HCT116 (cell line): ENCODE results near the gene MAP1S.

ENCODE experiments used
- CEBPB ChIP-seq: IDR thresholded peaks from 2 replicates; pipeline ENCODE4 v1.6.1; 2012; ENCODE audit warnings: low read depth
- EGR1 ChIP-seq: IDR thresholded peaks from 2 replicates; pipeline ENCODE4 v1.6.1; 2012; ENCODE audit warnings: low read depth
- EZH2 ChIP-seq: fragments of 200-600 bp; sonication (generic); IDR thresholded peaks from 2 replicates; pipeline ENCODE4 v1.6.1; 2017; ENCODE audit warnings: antibody characterized with exemption, mixed run types
- EZH2phosphoT487 ChIP-seq: fragments of 200-600 bp; IDR thresholded peaks from 2 replicates; pipeline ENCODE4 v1.6.1; 2018; ENCODE audit warnings: antibody characterized with exemption, borderline replicate concordance
- JUND ChIP-seq: IDR thresholded peaks from 2 replicates; pipeline ENCODE4 v1.6.1; 2012
- POLR2A ChIP-seq: IDR thresholded peaks from 2 replicates; pipeline ENCODE4 v1.7.0; 2011; ENCODE audit warnings: borderline replicate concordance; ENCODE audit not compliant: insufficient read depth, insufficient read length; ENCODE audit errors: extremely low read depth
- POLR2AphosphoS5 ChIP-seq: IDR thresholded peaks from 2 replicates; pipeline ENCODE4 v1.6.1; 2011; ENCODE audit warnings: mild to moderate bottlenecking, low read depth, low read length, moderate library complexity
- TCF7L2 ChIP-seq: IDR thresholded peaks from 2 replicates; pipeline ENCODE4 v1.7.0; 2011; ENCODE audit warnings: borderline replicate concordance, inconsistent platforms; ENCODE audit not compliant: insufficient read depth, insufficient read length; ENCODE audit errors: extremely low read depth
- YY1 ChIP-seq: IDR thresholded peaks from 2 replicates; pipeline ENCODE4 v1.6.1; 2011; ENCODE audit warnings: low read length, low read depth, moderate library complexity, mild to moderate bottlenecking; ENCODE audit not compliant: insufficient replicate concordance; ENCODE audit errors: extremely low read depth
- ZFX ChIP-seq: fragments of 450-650 bp; IDR thresholded peaks from 2 replicates; pipeline ENCODE4 v1.6.1; 2017
- TF ChIP-seq, protein P1 (sequence below): IDR thresholded peaks from 2 replicates; pipeline ENCODE4 v1.6.1; 2012; ENCODE audit warnings: low read depth
- TF ChIP-seq, protein P2 (sequence below), 3 experiments: fragments of 200-600 bp in 1 of 3; sonication (generic) in 1 of 3; IDR thresholded peaks in 2 of 3; conservative IDR thresholded peaks in 1 of 3; 2 replicates each; pipeline ENCODE4 v1.5.1; 2012 to 2017; ENCODE audit warnings: low read depth in 2 of 3, low read length in 2 of 3, antibody characterized with exemption in 1 of 3, borderline replicate concordance in 1 of 3, control low read depth in 1 of 3, mild to moderate bottlenecking in 1 of 3, mixed read lengths in 1 of 3, mixed run types in 1 of 3, moderate library complexity in 1 of 3; ENCODE audit not compliant: insufficient read depth in 1 of 3
- TF ChIP-seq, protein P3 (sequence below): IDR thresholded peaks from 2 replicates; pipeline ENCODE4 v1.6.1; 2011; ENCODE audit warnings: mild to moderate bottlenecking, low read length, moderate library complexity; ENCODE audit not compliant: insufficient replicate concordance; ENCODE audit errors: extremely low read depth
- TF ChIP-seq, protein P4 (sequence below): IDR thresholded peaks from 2 replicates; pipeline ENCODE4 v1.6.1; 2012

DNA sequence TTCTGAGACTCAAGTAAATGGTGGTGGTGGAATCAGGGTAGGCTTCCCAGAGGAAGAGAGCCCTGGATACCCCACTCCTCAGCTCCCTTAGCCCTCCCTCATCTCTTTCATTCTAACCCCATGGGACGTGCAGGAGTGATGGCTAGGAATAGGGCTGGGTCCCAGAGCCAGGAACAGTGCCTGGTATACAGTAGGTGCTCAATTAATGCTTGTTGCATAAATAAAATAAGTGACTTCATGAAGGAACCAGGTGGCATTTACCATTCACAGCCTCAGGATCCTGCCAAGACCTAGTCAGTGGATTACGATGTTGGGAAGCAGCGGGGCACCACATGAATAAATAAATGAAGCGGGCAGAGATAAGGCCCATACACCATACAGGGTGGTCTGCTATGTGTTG lies 35.0 kb upstream of the MAP1S start:
- TF ChIP-seq, protein P1, sequence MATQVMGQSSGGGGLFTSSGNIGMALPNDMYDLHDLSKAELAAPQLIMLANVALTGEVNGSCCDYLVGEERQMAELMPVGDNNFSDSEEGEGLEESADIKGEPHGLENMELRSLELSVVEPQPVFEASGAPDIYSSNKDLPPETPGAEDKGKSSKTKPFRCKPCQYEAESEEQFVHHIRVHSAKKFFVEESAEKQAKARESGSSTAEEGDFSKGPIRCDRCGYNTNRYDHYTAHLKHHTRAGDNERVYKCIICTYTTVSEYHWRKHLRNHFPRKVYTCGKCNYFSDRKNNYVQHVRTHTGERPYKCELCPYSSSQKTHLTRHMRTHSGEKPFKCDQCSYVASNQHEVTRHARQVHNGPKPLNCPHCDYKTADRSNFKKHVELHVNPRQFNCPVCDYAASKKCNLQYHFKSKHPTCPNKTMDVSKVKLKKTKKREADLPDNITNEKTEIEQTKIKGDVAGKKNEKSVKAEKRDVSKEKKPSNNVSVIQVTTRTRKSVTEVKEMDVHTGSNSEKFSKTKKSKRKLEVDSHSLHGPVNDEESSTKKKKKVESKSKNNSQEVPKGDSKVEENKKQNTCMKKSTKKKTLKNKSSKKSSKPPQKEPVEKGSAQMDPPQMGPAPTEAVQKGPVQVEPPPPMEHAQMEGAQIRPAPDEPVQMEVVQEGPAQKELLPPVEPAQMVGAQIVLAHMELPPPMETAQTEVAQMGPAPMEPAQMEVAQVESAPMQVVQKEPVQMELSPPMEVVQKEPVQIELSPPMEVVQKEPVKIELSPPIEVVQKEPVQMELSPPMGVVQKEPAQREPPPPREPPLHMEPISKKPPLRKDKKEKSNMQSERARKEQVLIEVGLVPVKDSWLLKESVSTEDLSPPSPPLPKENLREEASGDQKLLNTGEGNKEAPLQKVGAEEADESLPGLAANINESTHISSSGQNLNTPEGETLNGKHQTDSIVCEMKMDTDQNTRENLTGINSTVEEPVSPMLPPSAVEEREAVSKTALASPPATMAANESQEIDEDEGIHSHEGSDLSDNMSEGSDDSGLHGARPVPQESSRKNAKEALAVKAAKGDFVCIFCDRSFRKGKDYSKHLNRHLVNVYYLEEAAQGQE: no peak
- TF ChIP-seq, protein P2, sequence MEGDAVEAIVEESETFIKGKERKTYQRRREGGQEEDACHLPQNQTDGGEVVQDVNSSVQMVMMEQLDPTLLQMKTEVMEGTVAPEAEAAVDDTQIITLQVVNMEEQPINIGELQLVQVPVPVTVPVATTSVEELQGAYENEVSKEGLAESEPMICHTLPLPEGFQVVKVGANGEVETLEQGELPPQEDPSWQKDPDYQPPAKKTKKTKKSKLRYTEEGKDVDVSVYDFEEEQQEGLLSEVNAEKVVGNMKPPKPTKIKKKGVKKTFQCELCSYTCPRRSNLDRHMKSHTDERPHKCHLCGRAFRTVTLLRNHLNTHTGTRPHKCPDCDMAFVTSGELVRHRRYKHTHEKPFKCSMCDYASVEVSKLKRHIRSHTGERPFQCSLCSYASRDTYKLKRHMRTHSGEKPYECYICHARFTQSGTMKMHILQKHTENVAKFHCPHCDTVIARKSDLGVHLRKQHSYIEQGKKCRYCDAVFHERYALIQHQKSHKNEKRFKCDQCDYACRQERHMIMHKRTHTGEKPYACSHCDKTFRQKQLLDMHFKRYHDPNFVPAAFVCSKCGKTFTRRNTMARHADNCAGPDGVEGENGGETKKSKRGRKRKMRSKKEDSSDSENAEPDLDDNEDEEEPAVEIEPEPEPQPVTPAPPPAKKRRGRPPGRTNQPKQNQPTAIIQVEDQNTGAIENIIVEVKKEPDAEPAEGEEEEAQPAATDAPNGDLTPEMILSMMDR (IDR thresholded peaks at IDR 0.05 in 2 of 3, conservative IDR thresholded peaks at IDR 0.05 in 1 of 3; ENCODE audit: borderline replicate concordance in 1 of 3, insufficient read depth in 1 of 3, low read depth in 2 of 3, low read length in 2 of 3): no peak
- TF ChIP-seq POLR2AphosphoS5 (no peak), ZFX (no peak), POLR2A (no peak), EZH2 (no peak), YY1 (no peak), EZH2phosphoT487 (no peak), EGR1 (no peak), CEBPB (no peak), JUND (no peak), TCF7L2 (no peak)
- TF ChIP-seq, protein P3, sequence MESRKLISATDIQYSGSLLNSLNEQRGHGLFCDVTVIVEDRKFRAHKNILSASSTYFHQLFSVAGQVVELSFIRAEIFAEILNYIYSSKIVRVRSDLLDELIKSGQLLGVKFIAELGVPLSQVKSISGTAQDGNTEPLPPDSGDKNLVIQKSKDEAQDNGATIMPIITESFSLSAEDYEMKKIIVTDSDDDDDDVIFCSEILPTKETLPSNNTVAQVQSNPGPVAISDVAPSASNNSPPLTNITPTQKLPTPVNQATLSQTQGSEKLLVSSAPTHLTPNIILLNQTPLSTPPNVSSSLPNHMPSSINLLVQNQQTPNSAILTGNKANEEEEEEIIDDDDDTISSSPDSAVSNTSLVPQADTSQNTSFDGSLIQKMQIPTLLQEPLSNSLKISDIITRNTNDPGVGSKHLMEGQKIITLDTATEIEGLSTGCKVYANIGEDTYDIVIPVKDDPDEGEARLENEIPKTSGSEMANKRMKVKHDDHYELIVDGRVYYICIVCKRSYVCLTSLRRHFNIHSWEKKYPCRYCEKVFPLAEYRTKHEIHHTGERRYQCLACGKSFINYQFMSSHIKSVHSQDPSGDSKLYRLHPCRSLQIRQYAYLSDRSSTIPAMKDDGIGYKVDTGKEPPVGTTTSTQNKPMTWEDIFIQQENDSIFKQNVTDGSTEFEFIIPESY: no peak
- TF ChIP-seq, protein P4, sequence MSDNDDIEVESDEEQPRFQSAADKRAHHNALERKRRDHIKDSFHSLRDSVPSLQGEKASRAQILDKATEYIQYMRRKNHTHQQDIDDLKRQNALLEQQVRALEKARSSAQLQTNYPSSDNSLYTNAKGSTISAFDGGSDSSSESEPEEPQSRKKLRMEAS: no peak
